VCaP (cell line): ENCODE results near the gene CTDSP2.
A peak's percentile ranks its signal among the peaks of the same experiment; 100 is the strongest.

ENCODE experiments used
- H3K27ac ChIP-seq: fragments of 450-650 bp; 2 replicates; pipeline ENCODE4 v1.5.1; 2017
- CTCF ChIP-seq: fragments of 450-650 bp; conservative IDR thresholded peaks from 2 replicates; pipeline ENCODE4 v1.5.1; 2017; ENCODE audit warnings: mild to moderate bottlenecking, moderate library complexity

Gene CTDSP2

GRCh38 chr12:57833672-57834071 lies 12.9 kb downstream of the CTDSP2 start:
- peak overlapping the region; percentile 78; the same call in 1 of the 2 replicates for H3K27ac ChIP-seq
- TF ChIP-seq CTCF, result no peak

GRCh38 chr12:57832966-57833365 lies 13.6 kb downstream of the CTDSP2 start:
- H3K27ac ChIP-seq, result peak overlapping the region; percentile 78
- TF ChIP-seq CTCF, result no peak

GRCh38 chr12:57830393-57830792 lies 16.1 kb downstream of the CTDSP2 start:
- peak overlapping the region; percentile 78 for H3K27ac ChIP-seq
- no peak for TF ChIP-seq CTCF

- no peak overlapping the region for H3K27ac ChIP-seq
- TF ChIP-seq CTCF, result no peak
Observed at GRCh38 chr12:57829025-57829777, 17.3 kb downstream of the CTDSP2 start.

- no peak for TF ChIP-seq CTCF
- peak overlapping the region; percentile 17; the same call in 1 of the 2 replicates for H3K27ac ChIP-seq
Observed at GRCh38 chr12:57826966-57827365, 19.6 kb downstream of the CTDSP2 start.

- no peak for TF ChIP-seq CTCF
- H3K27ac ChIP-seq, result peak overlapping the region; percentile 17; the same call in 1 of the 2 replicates
Observed at GRCh38 chr12:57826400-57826799, 20.1 kb downstream of the CTDSP2 start.

- TF ChIP-seq CTCF, result no peak
- H3K27ac ChIP-seq, result no peak overlapping the region
Observed at GRCh38 chr12:57825451-57825850, 21.1 kb downstream of the CTDSP2 start.
